ENCODE measurements around the gene HCFC1.
"Not testable (repeated sequence)": the region's sequence is repeated elsewhere in the genome, so short reads cannot be mapped to it uniquely, and the experiment has no call there.

The HCFC1 gene

GRCh38 chrX:153981771-153982533 lies 10.3 kb upstream of the HCFC1 start:
- H2AFZ ChIP-seq (ENCODE audit: low read depth, low read length) = peak overlapping the region; percentile 66; the same call in 1 of the 2 replicates
- DNase-seq = peak; percentile 91
- no peaks in the 10 kb centered on the region for H3K27me3 ChIP-seq (ENCODE audit: insufficient read depth, low read length, poor library complexity)
- peaks cover 9% of the 10 kb centered on the region for H3K36me3 ChIP-seq (ENCODE audit: insufficient read depth, low read length)
- H3K4me1 ChIP-seq (ENCODE audit: insufficient read depth, low read length) = peaks cover 31% of the 10 kb centered on the region
- peak overlapping the region; percentile 96 for H3K27ac ChIP-seq (ENCODE audit: low read length)
- peak overlapping the region; percentile 63 for H3K4me2 ChIP-seq (ENCODE audit: insufficient read depth, low read length)
- peak overlapping the region; percentile 60 for H3K9ac ChIP-seq (ENCODE audit: low read depth, low read length)
- H3K9me3 ChIP-seq (ENCODE audit: insufficient read depth, low read length, severe bottlenecking) = no peaks in the 10 kb centered on the region
- TF ChIP-seq CTCF (IDR thresholded peaks at IDR 0.05; ENCODE audit: borderline replicate concordance, extremely low read depth, low read length, poor library complexity, severe bottlenecking) (no peak), EZH2 (IDR thresholded peaks at IDR 0.05; ENCODE audit: borderline replicate concordance, low read depth, low read length, severe bottlenecking) (no peak)
- H4K20me1 ChIP-seq (ENCODE audit: insufficient read depth, low read length) = no peaks in the 10 kb centered on the region
- H3K4me3 ChIP-seq (ENCODE audit: low read depth in 1 of 2, low read length in 2 of 2) = peak overlapping the region in 1 of 2 experiments; percentile 47; a peak in 2 of 4 replicates
- ATAC-seq (ENCODE audit: insufficient read depth, low read depth) = peak; percentile 75
- peaks cover 12% of the 10 kb centered on the region for H3K79me2 ChIP-seq (ENCODE audit: insufficient read depth, low read length)

- peaks cover 12% of the 10 kb centered on the region for H3K79me2 ChIP-seq (ENCODE audit: insufficient read depth, low read length)
- peak overlapping the region; percentile 96 for H3K27ac ChIP-seq (ENCODE audit: low read length)
- peak overlapping the region in 1 of 2 experiments; percentile 32; a peak in 2 of 4 replicates for H3K4me3 ChIP-seq (ENCODE audit: low read depth in 1 of 2, low read length in 2 of 2)
- H3K36me3 ChIP-seq (ENCODE audit: insufficient read depth, low read length) = peaks cover 9% of the 10 kb centered on the region
- H3K27me3 ChIP-seq (ENCODE audit: insufficient read depth, low read length, poor library complexity) = no peaks in the 10 kb centered on the region
- peak overlapping the region; percentile 63 for H3K4me2 ChIP-seq (ENCODE audit: insufficient read depth, low read length)
- peaks cover 31% of the 10 kb centered on the region for H3K4me1 ChIP-seq (ENCODE audit: insufficient read depth, low read length)
- H2AFZ ChIP-seq (ENCODE audit: low read depth, low read length) = peak overlapping the region; percentile 66
- ATAC-seq (ENCODE audit: insufficient read depth, low read depth) (no peak), DNase-seq (no peak)
- peak overlapping the region; percentile 60 for H3K9ac ChIP-seq (ENCODE audit: low read depth, low read length)
- no peaks in the 10 kb centered on the region for H4K20me1 ChIP-seq (ENCODE audit: insufficient read depth, low read length)
- TF ChIP-seq CTCF (IDR thresholded peaks at IDR 0.05; ENCODE audit: borderline replicate concordance, extremely low read depth, low read length, poor library complexity, severe bottlenecking) (no peak), EZH2 (IDR thresholded peaks at IDR 0.05; ENCODE audit: borderline replicate concordance, low read depth, low read length, severe bottlenecking) (no peak)
- no peaks in the 10 kb centered on the region for H3K9me3 ChIP-seq (ENCODE audit: insufficient read depth, low read length, severe bottlenecking)
These were observed 9.6 kb upstream of the HCFC1 start for GRCh38 chrX:153981231-153981630.

GRCh38 chrX:153980394-153980793 lies 8.8 kb upstream of the HCFC1 start:
- not testable (repeated sequence) for H3K36me3 ChIP-seq (ENCODE audit: insufficient read depth, low read length); DNase-seq; H2AFZ ChIP-seq (ENCODE audit: low read depth, low read length); H3K4me3 ChIP-seq (ENCODE audit: low read depth in 1 of 2, low read length in 2 of 2); H3K27me3 ChIP-seq (ENCODE audit: insufficient read depth, low read length, poor library complexity); H3K9me3 ChIP-seq (ENCODE audit: insufficient read depth, low read length, severe bottlenecking); H3K4me2 ChIP-seq (ENCODE audit: insufficient read depth, low read length); H4K20me1 ChIP-seq (ENCODE audit: insufficient read depth, low read length)
- 0 out of 2 replicates have a peak overlapping the region, but pooled peaks have one; percentile 60 for H3K9ac ChIP-seq (ENCODE audit: low read depth, low read length)
- peak overlapping the region; percentile 96 for H3K27ac ChIP-seq (ENCODE audit: low read length)
- ATAC-seq (ENCODE audit: insufficient read depth, low read depth) = peak; percentile 27; the same call in 1 of the 3 replicates
- peaks cover 17% of the 10 kb centered on the region for H3K79me2 ChIP-seq (ENCODE audit: insufficient read depth, low read length)
- peaks cover 31% of the 10 kb centered on the region for H3K4me1 ChIP-seq (ENCODE audit: insufficient read depth, low read length)

GRCh38 chrX:153974726-153975286 lies 3.2 kb upstream of the HCFC1 start:
- 0 out of 2 replicates have a peak, but pooled peaks cover under 1% of the 10 kb centered on the region for H4K20me1 ChIP-seq (ENCODE audit: insufficient read depth, low read length)
- peaks cover 42% of the 10 kb centered on the region for H3K79me2 ChIP-seq (ENCODE audit: insufficient read depth, low read length)
- 0 out of 4 replicates have a peak overlapping the region, but pooled peaks of 1 of the 2 experiments have one; percentile 90 for H3K4me3 ChIP-seq (ENCODE audit: low read depth in 1 of 2, low read length in 2 of 2)
- peak overlapping the region; percentile 99; the same call in 1 of the 2 replicates for H3K9ac ChIP-seq (ENCODE audit: low read depth, low read length)
- H2AFZ ChIP-seq (ENCODE audit: low read depth, low read length) = no peak overlapping the region
- H3K9me3 ChIP-seq (ENCODE audit: insufficient read depth, low read length, severe bottlenecking) = no peaks in the 10 kb centered on the region
- H3K27me3 ChIP-seq (ENCODE audit: insufficient read depth, low read length, poor library complexity) = no peaks in the 10 kb centered on the region
- H3K27ac ChIP-seq (ENCODE audit: low read length) = peak overlapping the region; percentile 100
- TF ChIP-seq EZH2 (IDR thresholded peaks at IDR 0.05; ENCODE audit: borderline replicate concordance, low read depth, low read length, severe bottlenecking) (no peak), CTCF (IDR thresholded peaks at IDR 0.05; ENCODE audit: borderline replicate concordance, extremely low read depth, low read length, poor library complexity, severe bottlenecking) (no peak)
- H3K4me1 ChIP-seq (ENCODE audit: insufficient read depth, low read length) = peaks cover 19% of the 10 kb centered on the region
- H3K36me3 ChIP-seq (ENCODE audit: insufficient read depth, low read length) = peaks cover 2% of the 10 kb centered on the region; the same call in 1 of the 2 replicates
- no peak for DNase-seq
- peak overlapping the region; percentile 73 for H3K4me2 ChIP-seq (ENCODE audit: insufficient read depth, low read length)
- no peak for ATAC-seq (ENCODE audit: insufficient read depth, low read depth)
